ENCODE data around the gene AGPAT1. TPM values are rescaled to one million over a fixed set of nuclear protein-coding genes. Genes with fewer than 3 reads are reported as not detected.
A peak's percentile ranks its signal among the peaks of the same experiment; 100 is the strongest.
"Not testable (repeated sequence)": the region's sequence is repeated elsewhere in the genome, so short reads cannot be mapped to it uniquely, and the experiment has no call there.

The AGPAT1 gene
- total and polyA plus RNA-seq, 10 donors: 13.6 to 39.7 (median 32.1) TPM

GRCh38 chr6:32147401-32148132 lies 28.3 kb downstream of the AGPAT1 start:
- H3K9me3 ChIP-seq: no peaks in the 10 kb centered on the region
- H3K27me3 ChIP-seq (replicated peaks in 1 of 7): peaks cover 0 to 62% (median 39%) of the 10 kb centered on the region in 7 donors
- WGBS, 5 donors: 81 to 94% (median 88%) methylated on average over 4 of the region's 4 CpGs
- DNase-seq: peak; percentile 37
- no peak overlapping the region for H3K4me3 ChIP-seq
- peaks cover 0 to 46% (median 21%) of the 10 kb centered on the region in 6 donors for H3K4me1 ChIP-seq
- H3K36me3 ChIP-seq: no peaks in the 10 kb centered on the region
- H3K27ac ChIP-seq: no peak overlapping the region
- intact Hi-C loops (cut with DNase I; ENCODE audit: low total_unique reads): no loop called here
- TF ChIP-seq POLR2AphosphoS5 (IDR thresholded peaks at IDR 0.05): no peak
- TF ChIP-seq, protein P1, sequence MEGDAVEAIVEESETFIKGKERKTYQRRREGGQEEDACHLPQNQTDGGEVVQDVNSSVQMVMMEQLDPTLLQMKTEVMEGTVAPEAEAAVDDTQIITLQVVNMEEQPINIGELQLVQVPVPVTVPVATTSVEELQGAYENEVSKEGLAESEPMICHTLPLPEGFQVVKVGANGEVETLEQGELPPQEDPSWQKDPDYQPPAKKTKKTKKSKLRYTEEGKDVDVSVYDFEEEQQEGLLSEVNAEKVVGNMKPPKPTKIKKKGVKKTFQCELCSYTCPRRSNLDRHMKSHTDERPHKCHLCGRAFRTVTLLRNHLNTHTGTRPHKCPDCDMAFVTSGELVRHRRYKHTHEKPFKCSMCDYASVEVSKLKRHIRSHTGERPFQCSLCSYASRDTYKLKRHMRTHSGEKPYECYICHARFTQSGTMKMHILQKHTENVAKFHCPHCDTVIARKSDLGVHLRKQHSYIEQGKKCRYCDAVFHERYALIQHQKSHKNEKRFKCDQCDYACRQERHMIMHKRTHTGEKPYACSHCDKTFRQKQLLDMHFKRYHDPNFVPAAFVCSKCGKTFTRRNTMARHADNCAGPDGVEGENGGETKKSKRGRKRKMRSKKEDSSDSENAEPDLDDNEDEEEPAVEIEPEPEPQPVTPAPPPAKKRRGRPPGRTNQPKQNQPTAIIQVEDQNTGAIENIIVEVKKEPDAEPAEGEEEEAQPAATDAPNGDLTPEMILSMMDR (IDR thresholded peaks at IDR 0.05 in 8 of 11, conservative IDR thresholded peaks at IDR 0.05 in 3 of 11): peak in 1 of 11 experiments; percentile 11

GRCh38 chr6:32146687-32147086 lies 29.2 kb downstream of the AGPAT1 start:
- no peak for DNase-seq
- TF ChIP-seq, protein P1 (IDR thresholded peaks at IDR 0.05 in 8 of 11, conservative IDR thresholded peaks at IDR 0.05 in 3 of 11): no peak
- TF ChIP-seq POLR2A (IDR thresholded peaks at IDR 0.05): no peak
- no peak for TF ChIP-seq POLR2AphosphoS5 (IDR thresholded peaks at IDR 0.05)
- intact Hi-C loops (cut with DNase I; ENCODE audit: low total_unique reads): no loop called here
- H3K9me3 ChIP-seq: no peaks in the 10 kb centered on the region
- no peak overlapping the region for H3K27ac ChIP-seq
- no peak overlapping the region for H3K4me3 ChIP-seq
- peaks cover 0 to 39% (median 16%) of the 10 kb centered on the region in 6 donors for H3K4me1 ChIP-seq
- WGBS, 5 donors: 55 to 59% (median 57%) methylated on average over 4 of the region's 4 CpGs
- H3K27me3 ChIP-seq (replicated peaks in 1 of 7): peaks cover 0 to 53% (median 39%) of the 10 kb centered on the region in 7 donors
- H3K36me3 ChIP-seq: no peaks in the 10 kb centered on the region

DNA sequence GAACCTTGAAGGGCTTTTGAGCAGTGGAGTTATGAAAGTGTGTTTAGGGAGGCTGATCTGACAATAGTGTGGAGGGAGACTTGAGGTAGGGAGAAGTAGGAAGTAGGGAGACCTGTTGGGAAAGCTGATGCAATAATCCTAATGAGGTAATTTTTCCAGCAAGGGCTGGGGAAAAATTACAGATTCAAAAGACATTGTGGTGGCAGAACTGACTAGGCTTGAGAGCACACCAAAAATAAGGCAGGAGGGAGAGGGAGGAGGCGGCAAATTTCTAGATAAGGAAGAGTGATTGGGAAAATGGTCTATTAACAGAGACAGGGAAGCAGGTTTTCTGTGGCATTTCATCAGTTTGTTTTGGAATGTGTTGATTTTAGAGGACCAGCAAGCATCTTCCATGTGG lies 29.6 kb downstream of the AGPAT1 start:
- H3K27me3 ChIP-seq (replicated peaks in 1 of 7): peaks cover 0 to 49% (median 36%) of the 10 kb centered on the region in 7 donors
- no peak for TF ChIP-seq POLR2AphosphoS5 (IDR thresholded peaks at IDR 0.05)
- WGBS, 5 donors: 81 to 92% (median 89%) methylated on average over 1 of the region's 1 CpG

GRCh38 chr6:32144238-32144637 lies 31.6 kb downstream of the AGPAT1 start:
- intact Hi-C loops (cut with DNase I; ENCODE audit: low total_unique reads); H3K9me3 ChIP-seq; H3K4me3 ChIP-seq; H3K36me3 ChIP-seq; DNase-seq; H3K27ac ChIP-seq: not testable (repeated sequence)
- WGBS, 5 donors: 79 to 92% (median 87%) methylated on average over 7 of the region's 7 CpGs
- peaks cover 0 to 14% (median 7%) of the 10 kb centered on the region in 6 donors for H3K4me1 ChIP-seq
- peaks cover 0 to 28% (median 16%) of the 10 kb centered on the region in 7 donors for H3K27me3 ChIP-seq (replicated peaks in 1 of 7)

More for the DNA sequence above, 29.6 kb downstream of the AGPAT1 start:
- intact Hi-C loops (cut with DNase I; ENCODE audit: low total_unique reads): no loop called here
- H3K27ac ChIP-seq: no peak overlapping the region
- no peak for DNase-seq
- no peak overlapping the region for H3K4me3 ChIP-seq
- no peaks in the 10 kb centered on the region for H3K36me3 ChIP-seq
- peaks cover 0 to 35% (median 16%) of the 10 kb centered on the region in 6 donors for H3K4me1 ChIP-seq
- H3K9me3 ChIP-seq: no peaks in the 10 kb centered on the region

- TF ChIP-seq POLR2AphosphoS5 (IDR thresholded peaks at IDR 0.05) (no peak), POLR2A (IDR thresholded peaks at IDR 0.05) (no peak)
- TF ChIP-seq, protein P1 (IDR thresholded peaks at IDR 0.05 in 8 of 11, conservative IDR thresholded peaks at IDR 0.05 in 3 of 11): no peak
- Histone ChIP-seq H3K36me3 (no peaks in the 10 kb centered on the region), H3K27me3 (replicated peaks in 1 of 7) (no peaks in the 10 kb centered on the region), H3K27ac (no peak overlapping the region), H3K9me3 (no peaks in the 10 kb centered on the region), H3K4me1 (no peaks in the 10 kb centered on the region), H3K4me3 (no peak overlapping the region)
- 55 to 88% (median 75%) methylated on average over 5 of the region's 5 CpGs for whole genome bisulfite sequencing, 5 donors
- intact Hi-C loops (cut with DNase I; ENCODE audit: low total_unique reads): no loop called here
- DNase-seq: no peak
These were observed 35.4 kb downstream of the AGPAT1 start for GRCh38 chr6:32140420-32141046.

Data from spleen (tissue), 11 donors.